GM21529 (cell line): Measurements from ENCODE around the gene MKKS.
A peak's percentile ranks its signal among the peaks of the same experiment; 100 is the strongest.
"Not testable (repeated sequence)": the region's sequence is repeated elsewhere in the genome, so short reads cannot be mapped to it uniquely, and the experiment has no call there.

Source experiments
- ATAC-seq: cut with Tn5 transposase; IDR thresholded peaks from one replicate; pipeline ENCODE4 v1.9.1; 2021; ENCODE audit not compliant: unreplicated experiment

MKKS gene

DNA sequence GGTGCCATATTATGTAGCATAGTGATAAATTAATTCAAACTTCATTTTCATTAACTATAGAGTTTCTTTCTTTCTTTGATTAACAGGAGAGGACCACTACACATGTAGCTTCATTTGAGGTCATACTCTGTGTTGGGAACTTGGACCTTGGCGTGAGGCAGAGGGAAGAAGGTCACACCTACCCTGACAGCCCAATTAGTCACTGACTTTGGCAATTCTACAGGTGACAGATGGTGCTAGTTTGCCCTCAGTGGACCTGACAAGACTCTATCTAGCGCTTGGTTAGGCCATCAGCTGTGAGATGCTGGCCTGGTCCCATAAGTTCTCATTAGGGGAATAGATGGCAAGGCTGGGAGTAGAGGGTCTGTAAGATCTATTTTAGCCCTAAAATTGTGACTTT, 15.2 kb upstream of the MKKS start:
- no peak for ATAC-seq

DNA sequence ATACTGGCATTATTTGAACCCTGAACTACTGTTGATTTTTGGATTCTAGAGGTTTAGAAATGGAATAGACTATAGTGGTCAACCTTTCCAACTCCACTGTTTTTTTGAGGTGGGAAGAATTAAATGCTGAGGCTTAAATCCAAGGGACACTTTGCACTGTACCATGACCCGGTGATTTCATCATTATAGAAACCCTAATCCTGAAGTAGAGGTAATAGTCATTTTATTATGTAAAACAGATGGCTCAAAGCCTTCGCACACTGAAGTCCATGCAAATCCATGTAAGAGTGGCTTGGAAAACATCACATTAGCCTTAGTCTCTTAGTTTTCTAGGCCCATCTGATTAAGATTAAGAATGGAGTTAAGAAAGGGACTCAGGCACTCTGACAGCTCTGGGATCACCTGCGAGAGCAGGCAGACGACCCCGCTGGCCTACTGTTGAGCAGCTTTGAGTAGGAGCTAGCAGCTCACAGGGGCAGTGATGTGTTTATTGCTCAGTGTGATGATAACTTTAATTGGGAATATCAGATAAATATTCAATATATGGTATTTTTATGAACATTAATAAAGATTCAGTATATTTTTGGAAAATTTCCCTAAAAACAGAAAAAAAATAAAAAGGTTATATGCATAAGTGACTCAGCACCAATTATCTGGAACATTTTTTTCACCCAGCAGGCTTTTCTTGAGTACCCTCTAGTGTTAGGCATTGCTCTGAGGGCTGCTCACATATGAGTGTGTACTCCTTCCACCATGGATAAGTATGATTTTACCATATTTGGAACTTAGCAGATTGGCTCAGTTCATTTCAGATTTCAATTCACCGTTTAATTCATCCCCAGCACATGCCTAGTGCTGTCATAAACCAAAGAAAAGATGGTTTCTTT, 14.5 kb upstream of the MKKS start:
- ATAC-seq, result no peak

DNA sequence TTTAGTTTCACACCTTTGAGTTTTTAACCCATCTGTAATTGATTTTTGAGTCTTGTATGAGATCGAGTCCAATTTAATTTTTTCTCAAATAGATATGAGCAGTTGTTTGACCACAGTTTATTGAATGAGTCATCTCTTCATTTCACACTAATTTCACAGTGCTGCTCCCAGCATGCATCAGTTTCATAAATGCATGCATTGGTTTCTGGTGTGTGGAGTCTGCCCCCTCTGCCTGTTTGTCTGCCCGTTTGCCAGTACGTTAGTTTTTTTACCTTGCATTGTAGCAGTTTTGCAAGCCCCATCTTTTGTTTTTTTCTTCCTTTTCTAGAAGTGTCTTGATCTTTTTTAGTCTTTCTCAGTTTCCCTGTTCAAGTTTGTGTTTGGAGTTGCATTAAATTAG, 13.0 kb upstream of the MKKS start:
- ATAC-seq, result peak; percentile 98

DNA sequence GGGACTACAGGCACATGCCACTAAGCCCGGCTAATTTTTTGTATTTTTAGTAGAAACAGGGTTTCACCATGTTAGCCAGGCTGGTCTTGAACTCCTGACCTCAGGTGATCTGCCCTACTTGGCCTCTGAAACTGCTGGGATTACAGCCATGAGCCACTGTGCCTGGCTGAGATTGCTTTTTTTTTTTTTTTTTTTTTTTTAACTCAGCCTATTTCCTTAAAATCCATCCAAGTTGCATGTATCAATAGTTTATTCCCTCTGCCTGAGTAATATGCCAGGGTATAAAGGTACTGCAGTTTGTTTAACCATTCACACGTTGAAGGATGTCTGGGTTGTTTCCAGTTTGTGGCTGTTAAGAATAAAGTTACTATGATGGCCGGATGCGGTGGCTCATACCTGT, 11.7 kb upstream of the MKKS start:
- ATAC-seq, result no peak

DNA sequence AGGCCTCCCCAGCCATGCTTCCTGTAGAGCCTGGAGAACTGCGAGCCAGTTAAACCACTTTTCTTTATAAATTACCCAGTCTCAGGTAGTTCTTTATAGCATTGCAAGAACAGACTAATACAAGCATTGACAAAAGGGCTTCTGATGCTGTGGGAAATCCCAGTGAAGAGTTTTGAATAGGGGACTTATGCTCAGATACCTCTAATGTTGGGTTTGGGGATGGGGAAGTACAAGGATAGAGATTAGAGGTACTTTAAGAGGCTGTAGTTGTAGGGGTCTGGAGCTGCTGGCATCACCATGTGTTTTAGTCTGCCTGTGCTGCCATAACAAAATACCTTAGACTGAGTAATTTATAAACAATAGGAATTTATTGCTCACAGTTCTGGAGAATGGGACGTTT, 9.9 kb upstream of the MKKS start:
- no peak for ATAC-seq

DNA sequence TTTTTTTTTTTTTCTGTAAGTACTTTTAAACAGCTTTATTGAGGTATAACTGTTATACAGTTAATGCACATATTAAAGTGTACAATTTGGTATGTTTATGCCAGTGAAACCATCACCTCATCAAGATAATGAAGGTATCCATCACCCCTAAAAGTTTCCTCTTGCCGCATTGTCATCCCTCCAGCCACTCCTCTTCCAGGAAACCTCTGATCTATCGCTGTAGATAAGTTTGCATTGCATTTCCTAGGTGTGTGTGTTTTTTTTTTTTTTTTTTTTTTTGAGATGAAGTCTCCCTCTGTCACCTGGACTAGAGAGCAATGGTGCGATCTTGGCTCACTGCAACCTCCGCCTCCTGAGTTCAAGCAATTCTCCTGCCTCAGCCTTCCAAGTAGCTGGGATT, 4.2 kb upstream of the MKKS start:
- no peak for ATAC-seq

DNA sequence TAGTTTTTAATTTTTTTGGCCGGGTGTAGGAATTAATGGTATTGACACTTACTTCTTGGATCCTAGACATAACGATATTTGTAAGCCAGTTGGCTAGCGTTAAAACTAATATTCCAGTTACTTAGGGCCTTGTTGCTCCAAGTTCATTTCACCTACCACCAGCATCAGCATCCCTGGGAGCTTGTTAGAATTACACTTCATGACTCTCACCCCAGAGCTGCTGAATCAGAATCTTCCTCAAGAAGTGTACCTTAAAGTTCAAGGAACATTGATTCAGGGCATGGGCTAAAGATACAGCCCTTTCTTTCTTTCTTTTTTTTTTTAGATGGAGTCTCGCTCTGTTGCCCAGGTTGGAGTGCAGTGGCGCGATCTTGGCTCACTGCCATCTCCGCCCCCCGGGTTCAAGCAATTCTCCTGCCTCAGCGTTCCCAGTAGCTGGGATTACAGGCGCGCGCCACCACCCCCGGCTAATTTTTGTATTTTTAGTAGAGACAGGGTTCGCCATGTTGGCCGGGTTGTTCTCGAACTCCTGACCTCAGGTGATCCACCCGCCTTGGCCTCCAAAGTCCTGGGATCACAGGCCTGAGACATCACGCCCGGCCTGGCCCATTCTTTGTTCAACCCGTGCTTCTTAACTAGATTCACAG, 2.2 kb upstream of the MKKS start:
- no peak for ATAC-seq

DNA sequence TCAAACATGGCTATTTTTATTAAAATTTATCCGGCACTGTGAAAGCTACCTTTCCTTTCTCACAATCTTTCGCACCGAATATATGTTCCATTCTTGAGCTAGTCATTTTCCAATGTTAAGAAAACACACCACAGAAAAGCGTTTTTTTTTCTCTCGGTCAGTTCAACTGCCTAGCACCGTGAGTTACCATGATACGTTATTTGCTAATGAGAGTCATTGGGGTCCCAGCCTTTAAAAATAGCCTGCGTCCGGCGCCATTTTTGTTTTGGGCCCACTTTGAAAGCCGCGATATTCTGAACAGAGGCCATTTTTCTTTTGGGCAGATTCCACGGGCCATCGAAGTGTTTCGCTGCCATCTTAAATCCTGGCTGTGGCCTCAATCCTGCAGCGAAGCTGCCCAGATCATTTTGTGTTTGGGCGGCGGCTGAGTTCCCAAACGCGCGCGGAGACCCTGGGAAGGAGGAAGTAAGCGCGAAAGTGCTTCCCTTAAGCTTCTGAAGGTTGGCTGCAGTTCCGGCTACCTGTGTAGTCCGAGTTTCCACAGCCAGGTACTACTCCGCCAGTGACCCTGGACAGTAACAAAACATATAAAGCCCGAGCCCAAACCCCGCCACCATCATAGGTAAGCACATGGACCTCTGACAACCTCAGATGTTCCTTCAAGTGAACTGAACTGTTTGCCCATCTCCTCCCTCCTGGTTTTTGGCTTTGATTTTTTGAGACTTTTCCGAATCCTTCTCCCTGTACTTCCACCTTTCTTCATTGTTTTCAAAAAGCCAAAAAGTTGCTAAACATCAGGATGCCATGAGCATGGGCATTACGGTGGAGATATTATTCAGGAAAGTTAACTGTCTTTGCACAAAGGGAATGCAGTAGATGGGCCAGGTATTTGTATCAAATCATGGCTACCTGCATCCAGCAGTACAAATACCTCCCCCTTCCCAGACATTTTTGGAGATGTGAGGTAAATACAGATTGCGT, 1.1 kb upstream of the MKKS start, which contains the start of gene SLX4IP:
TSS of gene SLX4IP (plus strand) at position 474 of the 981 bp plus-strand sequence. CDS start 22,900 bp downstream, outside the sequence.
- ATAC-seq, result peak; percentile 54

DNA sequence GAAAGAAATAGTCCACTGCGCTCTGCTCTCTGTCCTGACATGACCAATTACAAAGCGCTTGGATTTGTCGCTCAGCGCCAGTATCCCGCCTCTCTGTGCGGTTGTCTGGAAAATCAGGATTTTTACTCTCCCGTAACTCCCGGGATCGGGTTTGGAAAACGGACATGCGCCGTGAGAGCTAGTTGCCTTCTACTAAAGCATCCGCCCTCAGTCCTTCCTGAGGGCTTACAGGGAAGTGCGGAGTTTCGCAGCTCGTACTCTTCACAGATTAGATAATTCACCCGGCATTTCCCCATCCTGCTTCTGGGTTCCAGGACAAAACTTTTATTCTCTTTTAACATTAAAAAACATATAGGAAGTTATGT, 427 bp upstream of the MKKS start:
- ATAC-seq, result peak; percentile 40

DNA sequence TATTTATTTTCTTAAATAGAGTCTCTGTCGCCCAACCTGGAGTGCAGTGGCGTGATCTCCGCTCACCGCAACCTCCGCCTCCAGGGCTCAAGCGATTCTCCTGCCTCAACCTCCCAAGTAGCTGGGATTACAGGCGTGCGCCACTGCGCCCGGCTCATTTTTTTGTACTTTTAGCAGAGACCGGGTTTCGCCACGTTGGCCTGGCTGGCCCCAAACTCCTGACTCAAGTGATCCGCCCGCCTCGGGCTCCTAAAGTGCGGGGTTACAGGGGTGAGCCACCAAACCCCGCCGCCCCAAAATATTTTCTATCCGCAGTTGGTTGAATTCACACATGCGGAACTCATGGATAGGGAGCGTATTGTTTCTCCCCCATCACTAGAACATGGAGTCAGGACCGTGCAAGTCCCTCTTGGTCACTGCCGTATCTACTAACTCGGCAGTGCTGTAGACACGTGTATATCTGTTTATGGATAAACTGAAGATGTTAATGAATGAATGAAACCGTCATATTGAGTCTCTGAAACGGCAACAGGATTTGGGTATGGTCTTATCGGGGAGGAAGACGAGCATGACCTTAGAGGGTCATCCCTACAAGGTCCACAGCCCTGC, 904 bp downstream of the MKKS start:
- ATAC-seq, result no peak

DNA sequence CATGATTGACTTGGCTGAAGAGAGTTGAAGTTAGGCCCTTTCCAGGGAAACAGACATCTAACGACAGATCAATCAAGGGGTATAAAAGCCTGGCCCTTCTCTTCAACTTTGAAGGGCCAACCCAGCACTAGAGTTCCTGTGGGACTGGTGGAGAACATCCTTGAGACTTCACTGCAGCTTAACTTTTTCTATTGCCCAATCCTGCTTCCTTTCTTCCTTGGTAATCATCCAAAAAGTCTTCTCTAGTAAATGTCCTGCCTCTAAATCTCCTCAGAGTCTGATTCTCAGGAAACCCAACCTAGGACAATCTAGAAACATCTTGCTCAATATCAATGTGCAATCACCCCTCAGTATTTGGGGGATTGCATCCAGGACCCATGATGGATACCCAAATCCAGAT, 1.9 kb downstream of the MKKS start:
- ATAC-seq, result no peak

DNA sequence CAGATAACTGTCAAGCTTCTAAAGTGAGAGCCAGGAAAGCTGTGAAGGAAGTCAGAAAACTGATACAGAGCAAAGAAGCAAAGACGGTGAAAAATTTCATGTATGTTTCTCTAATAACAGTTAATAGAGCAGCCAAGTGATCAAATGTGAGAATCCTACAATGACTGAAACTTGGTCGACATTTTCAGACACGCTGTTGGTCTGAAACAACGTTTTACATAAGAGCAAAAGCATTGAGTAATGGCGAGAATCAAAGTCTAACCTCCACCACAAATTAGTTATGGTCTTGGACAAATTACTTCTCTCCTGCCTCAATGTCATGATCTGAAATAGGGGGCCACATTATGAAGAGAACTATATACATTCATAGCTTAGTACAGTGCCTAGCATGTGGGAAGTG, 3.3 kb downstream of the MKKS start:
- ATAC-seq, result no peak

DNA sequence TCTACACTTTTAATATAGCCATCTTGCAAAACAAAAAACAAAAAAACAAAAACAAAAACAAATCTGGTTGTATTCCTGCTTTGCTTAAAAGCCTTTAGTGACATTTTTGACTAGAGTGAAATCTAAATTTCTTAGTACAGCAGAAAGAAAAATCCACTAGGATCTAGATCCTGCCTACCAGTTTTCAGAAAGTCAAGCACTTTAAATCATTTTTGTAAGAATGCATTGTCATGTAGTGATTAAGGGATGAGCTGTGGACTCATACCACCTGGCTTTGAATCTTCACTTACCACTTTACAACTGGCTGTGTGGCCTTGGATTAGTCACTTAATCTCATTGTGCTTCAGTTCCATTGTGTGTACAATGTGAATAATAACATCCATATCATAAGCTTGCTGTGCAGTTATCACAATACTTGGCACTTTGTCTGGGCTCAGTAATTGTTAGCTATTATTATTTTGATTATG, 4.0 kb downstream of the MKKS start:
- ATAC-seq, result no peak

DNA sequence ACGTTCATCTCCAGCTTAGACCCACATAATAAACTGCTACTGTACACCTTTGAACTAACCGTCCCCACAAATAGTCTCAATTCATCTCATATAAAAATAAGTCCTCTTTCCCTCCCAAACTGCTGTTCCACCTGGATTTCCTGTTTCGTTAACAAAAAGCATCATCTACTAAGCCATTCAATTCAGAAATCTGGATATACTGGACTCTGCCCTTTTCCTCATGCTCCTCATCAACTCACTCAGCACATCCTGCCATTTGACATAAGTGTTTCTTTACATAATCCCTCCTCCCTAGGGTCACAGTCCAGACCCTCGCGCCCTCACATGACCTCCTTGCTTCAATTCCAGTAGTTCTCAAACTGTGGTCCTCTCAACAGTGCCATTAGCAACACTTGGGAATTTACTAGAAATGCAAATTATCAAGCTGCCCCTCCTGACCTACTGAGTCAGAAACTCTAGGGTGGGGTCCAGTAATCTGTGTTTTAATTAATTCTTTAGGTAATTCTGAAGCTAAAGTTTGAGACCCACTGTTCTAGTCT, 4.5 kb downstream of the MKKS start:
- ATAC-seq, result no peak

DNA sequence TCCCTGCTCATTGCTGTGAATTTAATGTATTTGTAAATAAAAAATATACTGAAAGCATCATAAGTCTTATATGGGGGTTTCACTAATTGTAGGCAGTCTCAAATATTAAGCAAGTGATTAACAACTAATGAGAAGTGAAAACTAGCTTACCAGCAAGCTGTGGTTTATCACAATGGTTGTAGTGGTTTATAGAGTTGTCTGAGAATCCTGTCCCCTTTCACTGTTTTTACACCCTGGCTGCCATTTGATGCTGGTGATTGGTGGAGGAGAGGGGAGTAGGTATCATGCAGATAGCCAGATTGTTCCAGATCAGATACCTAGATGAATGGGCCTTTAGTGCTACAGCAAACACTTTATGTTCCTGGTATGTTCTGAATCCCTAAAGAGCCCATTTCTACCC, 6.0 kb downstream of the MKKS start:
- ATAC-seq, result no peak

DNA sequence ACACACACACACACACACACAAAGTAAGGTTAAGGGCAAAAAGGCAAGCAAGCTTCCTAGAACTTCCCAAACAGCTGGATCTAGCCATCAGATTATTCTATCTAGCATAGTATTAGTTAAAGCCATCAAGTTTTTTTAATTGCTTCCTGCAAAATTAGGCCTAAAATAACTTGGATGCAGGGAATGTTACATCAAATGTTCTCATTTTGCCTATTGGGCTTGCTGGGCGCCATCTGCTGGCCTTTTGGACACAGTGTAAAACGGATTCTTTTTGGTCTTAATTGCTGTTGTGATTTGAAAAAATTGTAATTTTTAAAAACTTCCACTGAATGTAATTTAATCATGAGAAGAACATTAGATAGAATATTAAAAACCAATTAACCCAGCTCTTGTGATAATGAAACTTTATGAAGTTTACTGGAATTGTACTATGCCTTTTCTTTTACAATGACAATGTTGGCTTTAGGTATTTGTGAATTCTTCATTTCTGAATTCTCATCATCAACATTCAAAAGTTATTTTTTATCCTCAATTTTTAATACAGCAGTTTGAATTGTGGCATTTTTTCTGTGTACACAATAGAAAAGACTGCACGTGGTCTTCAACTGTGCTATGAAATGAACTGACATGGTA, 6.8 kb downstream of the MKKS start:
- no peak for ATAC-seq

DNA sequence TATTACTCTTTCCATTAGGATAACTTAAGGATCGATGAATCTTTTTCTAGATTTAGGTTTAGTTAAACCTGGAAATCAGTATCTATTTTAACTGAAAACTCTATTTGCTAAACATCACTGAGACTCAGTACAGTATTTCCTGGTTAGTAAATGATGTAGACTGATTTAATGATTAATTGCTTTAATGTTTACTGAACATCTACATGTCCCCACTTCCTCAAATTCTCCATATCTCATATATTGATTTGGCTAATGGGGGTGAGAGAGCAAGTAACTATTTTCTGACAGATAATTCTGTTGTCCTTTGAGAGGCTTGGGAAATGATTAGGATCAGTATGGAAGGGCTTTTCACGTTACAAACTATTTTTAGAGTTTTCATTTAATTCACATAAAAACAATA, 10.3 kb downstream of the MKKS start:
- no peak for ATAC-seq

DNA sequence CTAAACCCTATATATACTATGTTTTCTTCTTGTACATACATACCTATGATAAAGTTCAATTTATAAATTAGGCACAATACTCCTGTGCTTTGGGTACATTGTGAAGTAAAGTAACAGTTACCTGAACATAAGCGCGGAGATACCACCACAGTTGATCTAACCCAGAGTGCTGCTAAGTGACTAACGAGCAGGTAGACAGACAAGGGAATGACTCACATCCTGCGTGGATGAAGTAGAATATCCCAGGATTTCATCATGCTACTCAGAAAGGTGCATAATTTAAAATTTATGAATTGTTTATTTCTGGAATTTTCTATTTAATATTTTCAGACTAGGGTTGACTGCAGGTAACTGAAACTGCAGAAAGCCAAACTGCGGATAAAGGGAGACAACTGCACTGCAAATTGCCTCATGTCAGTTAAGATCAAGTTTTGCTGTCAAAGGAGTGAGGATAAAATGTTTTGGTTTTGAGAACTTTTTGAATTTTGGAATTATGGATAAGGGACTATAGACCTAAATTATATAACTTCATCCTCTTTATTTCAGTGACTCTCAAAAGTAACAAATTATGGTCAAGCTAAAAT, 14.4 kb downstream of the MKKS start:
- no peak for ATAC-seq

DNA sequence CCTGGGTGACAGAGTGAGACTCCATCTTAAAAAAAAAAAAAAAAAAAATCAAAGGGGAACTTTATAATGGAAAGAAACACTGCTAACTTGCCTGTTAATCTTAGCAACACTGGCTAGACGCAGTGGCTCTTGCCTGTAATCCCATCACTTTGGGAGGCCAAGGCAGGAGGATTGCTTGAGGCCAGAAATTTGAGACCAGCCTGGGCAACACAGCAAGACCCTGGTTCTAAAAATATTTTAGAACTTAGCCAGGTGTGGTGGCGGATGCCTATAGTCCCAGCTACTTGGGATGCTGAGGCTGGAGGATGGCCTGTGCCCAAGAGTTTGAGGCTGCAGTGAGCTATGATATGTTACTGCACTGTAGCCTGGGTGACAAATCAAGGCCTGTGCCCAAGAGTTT, 16.8 kb downstream of the MKKS start:
- not testable (repeated sequence) for ATAC-seq
